Fibroblast of gingiva (primary cell): Measurements from ENCODE around the gene CDC42.
"Not testable (repeated sequence)": the region's sequence is repeated elsewhere in the genome, so short reads cannot be mapped to it uniquely, and the experiment has no call there.

Experiments used
- DNase-seq: peaks from one replicate; pipeline ENCODE4 v3.0.0-alpha.2; 2011; ENCODE audit warnings: low read depth

The CDC42 gene

GRCh38 chr1:22052115-22053016, at the start of gene CDC42:
Gene CDC42 (plus strand): TSS chr1:22052709. CDS start chr1:22078479, 25,770 bp downstream.
- DNase-seq: peak; percentile 96

- not testable (repeated sequence) for DNase-seq
Observed at GRCh38 chr1:22002875-22003274, 49.6 kb upstream of the CDC42 start.

- not testable (repeated sequence) for DNase-seq
Observed at GRCh38 chr1:22003959-22004358, 48.5 kb upstream of the CDC42 start.

- not testable (repeated sequence) for DNase-seq
Observed at GRCh38 chr1:22005261-22006149, 47.0 kb upstream of the CDC42 start.

- DNase-seq: not testable (repeated sequence)
Observed at GRCh38 chr1:22006736-22007135, 45.8 kb upstream of the CDC42 start.

GRCh38 chr1:22007262-22007661, 45.2 kb upstream of the CDC42 start:
- DNase-seq: not testable (repeated sequence)

GRCh38 chr1:22009566-22009965, 42.9 kb upstream of the CDC42 start:
- DNase-seq: not testable (repeated sequence)

GRCh38 chr1:22012752-22013151, 39.8 kb upstream of the CDC42 start:
- not testable (repeated sequence) for DNase-seq

- not testable (repeated sequence) for DNase-seq
Observed at GRCh38 chr1:22014575-22015206, 37.8 kb upstream of the CDC42 start.

- DNase-seq: peak; percentile 92
Observed at GRCh38 chr1:22018583-22019559, 33.6 kb upstream of the CDC42 start.

GRCh38 chr1:22021061-22021460, 31.4 kb upstream of the CDC42 start:
- no peak for DNase-seq

- peak; percentile 66 for DNase-seq
Observed at GRCh38 chr1:22024485-22025367, 27.8 kb upstream of the CDC42 start.

- peak; percentile 82 for DNase-seq
Observed at GRCh38 chr1:22025368-22026155, 26.9 kb upstream of the CDC42 start.

GRCh38 chr1:22026924-22027289, 25.6 kb upstream of the CDC42 start:
- no peak for DNase-seq

GRCh38 chr1:22030057-22030456, 22.5 kb upstream of the CDC42 start:
- no peak for DNase-seq

- no peak for DNase-seq
Observed at GRCh38 chr1:22030473-22030872, 22.0 kb upstream of the CDC42 start.

- DNase-seq: no peak
Observed at GRCh38 chr1:22031214-22031962, 21.1 kb upstream of the CDC42 start.

- not testable (repeated sequence) for DNase-seq
Observed at GRCh38 chr1:22034834-22035233, 17.7 kb upstream of the CDC42 start.
